ENCODE results near the gene HOXD10. TPM values are rescaled to one million over a fixed set of nuclear protein-coding genes. Genes with fewer than 3 reads are reported as not detected.

HOXD10 gene
- total RNA-seq, 4 donors from 2014 or later = 0.56 to 0.59 TPM; not detected in 2

DNA sequence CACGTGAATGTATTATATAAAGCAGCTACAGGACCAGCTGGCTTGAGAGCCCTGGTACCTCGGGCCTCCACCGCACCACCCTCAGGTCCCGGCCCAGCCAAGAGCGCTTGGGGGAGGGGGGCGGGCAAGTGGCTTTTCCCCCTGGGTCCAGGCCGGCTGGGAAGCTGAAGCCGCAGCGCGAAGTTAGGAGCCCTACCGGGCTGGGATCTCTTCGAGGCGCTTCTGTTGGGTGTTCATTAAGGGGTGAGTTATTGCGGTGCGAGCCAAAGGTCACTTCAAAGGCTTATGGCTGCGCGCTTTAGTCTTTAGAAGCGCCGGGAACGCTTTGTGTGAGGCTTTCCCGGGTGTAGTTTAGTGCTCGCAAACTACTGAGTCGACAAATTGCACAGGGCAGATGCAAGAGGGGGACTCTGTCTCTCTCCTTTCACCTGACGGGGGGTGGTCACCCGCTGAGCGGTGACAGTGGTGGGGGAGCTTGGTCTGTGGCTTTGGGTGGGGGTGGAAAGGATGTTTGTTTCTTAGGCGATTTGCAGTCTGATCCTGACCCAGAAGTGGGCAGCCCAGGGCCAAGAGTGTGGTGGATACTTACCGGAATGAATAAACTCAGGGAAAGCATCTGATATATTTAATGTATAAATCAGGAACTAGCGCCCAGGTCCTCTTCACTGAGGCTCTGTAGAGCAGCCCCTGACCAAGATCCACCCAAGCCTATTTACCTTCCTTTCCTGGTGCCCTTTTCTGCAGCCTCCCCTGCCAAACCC, 46.5 kb downstream of the HOXD10 start:
- DNase-seq (ENCODE audit: low spot score in 2 of 2) = no peak
- TF ChIP-seq EP300 (IDR thresholded peaks at IDR 0.05) (no peak), POLR2A (IDR thresholded peaks at IDR 0.05) (no peak), POLR2AphosphoS5 (IDR thresholded peaks at IDR 0.05) (no peak)
- TF ChIP-seq, protein P1, sequence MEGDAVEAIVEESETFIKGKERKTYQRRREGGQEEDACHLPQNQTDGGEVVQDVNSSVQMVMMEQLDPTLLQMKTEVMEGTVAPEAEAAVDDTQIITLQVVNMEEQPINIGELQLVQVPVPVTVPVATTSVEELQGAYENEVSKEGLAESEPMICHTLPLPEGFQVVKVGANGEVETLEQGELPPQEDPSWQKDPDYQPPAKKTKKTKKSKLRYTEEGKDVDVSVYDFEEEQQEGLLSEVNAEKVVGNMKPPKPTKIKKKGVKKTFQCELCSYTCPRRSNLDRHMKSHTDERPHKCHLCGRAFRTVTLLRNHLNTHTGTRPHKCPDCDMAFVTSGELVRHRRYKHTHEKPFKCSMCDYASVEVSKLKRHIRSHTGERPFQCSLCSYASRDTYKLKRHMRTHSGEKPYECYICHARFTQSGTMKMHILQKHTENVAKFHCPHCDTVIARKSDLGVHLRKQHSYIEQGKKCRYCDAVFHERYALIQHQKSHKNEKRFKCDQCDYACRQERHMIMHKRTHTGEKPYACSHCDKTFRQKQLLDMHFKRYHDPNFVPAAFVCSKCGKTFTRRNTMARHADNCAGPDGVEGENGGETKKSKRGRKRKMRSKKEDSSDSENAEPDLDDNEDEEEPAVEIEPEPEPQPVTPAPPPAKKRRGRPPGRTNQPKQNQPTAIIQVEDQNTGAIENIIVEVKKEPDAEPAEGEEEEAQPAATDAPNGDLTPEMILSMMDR (IDR thresholded peaks at IDR 0.05) = no peak

DNA sequence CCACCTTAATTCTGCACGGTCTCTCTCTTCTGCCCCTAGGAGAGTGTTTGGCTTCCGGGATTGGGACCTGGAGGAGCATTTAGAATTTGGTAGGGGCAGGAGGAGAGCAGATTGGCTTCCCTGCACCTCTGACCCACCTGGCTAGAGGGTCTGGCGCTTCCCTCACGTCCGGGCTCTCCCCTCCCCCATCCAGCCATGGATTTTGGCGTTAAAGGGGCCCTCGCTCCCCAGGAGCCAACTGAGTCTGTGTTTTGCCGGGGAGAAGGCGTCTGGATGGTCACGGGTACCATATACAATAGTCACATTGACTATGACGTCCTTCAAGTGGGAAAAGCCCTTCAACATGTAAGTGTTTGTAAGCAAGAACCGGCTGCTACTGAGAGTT, 47.1 kb downstream of the HOXD10 start:
- 40% methylated on average over 12 of the region's 12 CpGs for WGBS
- no peaks in the 10 kb centered on the region for H3K36me3 ChIP-seq
- H3K9me3 ChIP-seq = no peaks in the 10 kb centered on the region
- DNase-seq (ENCODE audit: low spot score in 2 of 2) = no peak
- H3K27me3 ChIP-seq = peaks cover 98% of the 10 kb centered on the region
- TF ChIP-seq POLR2A (IDR thresholded peaks at IDR 0.05) = no peak
- TF ChIP-seq, protein P1 (IDR thresholded peaks at IDR 0.05) = no peak
- TF ChIP-seq POLR2AphosphoS5 (IDR thresholded peaks at IDR 0.05) = no peak
- TF ChIP-seq EP300 (IDR thresholded peaks at IDR 0.05) = no peak
- peaks cover 38% of the 10 kb centered on the region for H3K4me1 ChIP-seq
- no peak overlapping the region for H3K27ac ChIP-seq
- no peak overlapping the region for H3K4me3 ChIP-seq

More for the DNA sequence above, 46.5 kb downstream of the HOXD10 start:
- H3K27me3 ChIP-seq = peaks cover 98% of the 10 kb centered on the region
- H3K4me1 ChIP-seq = peaks cover 44% of the 10 kb centered on the region
- no peaks in the 10 kb centered on the region for H3K9me3 ChIP-seq
- 47% methylated on average over 27 of the region's 29 CpGs for WGBS
- no peak overlapping the region for H3K4me3 ChIP-seq
- no peak overlapping the region for H3K27ac ChIP-seq
- no peaks in the 10 kb centered on the region for H3K36me3 ChIP-seq

DNA sequence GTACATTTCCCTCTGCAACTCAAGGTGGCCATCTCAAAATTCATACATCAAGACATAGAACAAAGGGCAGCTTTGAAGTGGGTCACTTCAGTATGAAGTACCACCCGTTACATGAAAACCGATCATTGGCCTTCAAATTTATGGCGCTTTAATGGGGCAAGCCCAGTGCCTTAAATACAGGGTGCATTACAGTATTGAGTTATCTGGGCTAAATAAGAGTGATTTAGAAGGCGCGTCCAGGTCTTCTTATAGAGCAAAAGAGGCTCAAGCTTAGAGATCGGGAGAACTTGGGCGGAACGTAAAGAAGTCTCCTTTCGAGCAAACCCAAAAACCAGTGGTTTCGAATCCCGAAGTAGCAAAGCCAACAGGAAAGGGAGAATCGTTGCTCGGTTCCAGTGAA, 47.6 kb downstream of the HOXD10 start:
- TF ChIP-seq EP300 (IDR thresholded peaks at IDR 0.05) = no peak
- TF ChIP-seq, protein P1 (IDR thresholded peaks at IDR 0.05) = no peak
- no peak for TF ChIP-seq POLR2AphosphoS5 (IDR thresholded peaks at IDR 0.05)
- TF ChIP-seq POLR2A (IDR thresholded peaks at IDR 0.05) = no peak
- no peaks in the 10 kb centered on the region for H3K36me3 ChIP-seq
- no peaks in the 10 kb centered on the region for H3K9me3 ChIP-seq
- no peak overlapping the region for H3K27ac ChIP-seq
- whole genome bisulfite sequencing = 60% methylated on average over 13 of the region's 13 CpGs
- H3K4me1 ChIP-seq = peaks cover 33% of the 10 kb centered on the region
- H3K4me3 ChIP-seq = no peak overlapping the region
- no peak for DNase-seq (ENCODE audit: low spot score in 2 of 2)
- peaks cover 98% of the 10 kb centered on the region for H3K27me3 ChIP-seq

GRCh38 chr2:176164611-176165369, 48.2 kb downstream of the HOXD10 start:
- no peak for DNase-seq (ENCODE audit: low spot score in 2 of 2)
- Histone ChIP-seq H3K27me3 (peaks cover 98% of the 10 kb centered on the region), H3K9me3 (no peaks in the 10 kb centered on the region), H3K27ac (no peak overlapping the region), H3K4me1 (peaks cover 27% of the 10 kb centered on the region), H3K36me3 (no peaks in the 10 kb centered on the region), H3K4me3 (no peak overlapping the region)
- TF ChIP-seq EP300 (IDR thresholded peaks at IDR 0.05) = no peak
- TF ChIP-seq POLR2A (IDR thresholded peaks at IDR 0.05) = no peak
- TF ChIP-seq POLR2AphosphoS5 (IDR thresholded peaks at IDR 0.05) = no peak
- TF ChIP-seq, protein P1 (IDR thresholded peaks at IDR 0.05) = no peak
- 56% methylated on average over 50 of the region's 52 CpGs for WGBS

Measured in suprapubic skin (tissue), 4 donors.